LNCAP (cell line): ENCODE measurements around the gene NAPA.

Experiments
- CTCF ChIP-seq: fragments of 450-650 bp; IDR thresholded peaks from 2 replicates; pipeline ENCODE4 v1.5.1; 2017; ENCODE audit warnings: mild to moderate bottlenecking

The NAPA gene

GRCh38 chr19:47538812-47539211 is 23.9 kb upstream of the NAPA start:
- TF ChIP-seq CTCF = no peak

GRCh38 chr19:47537493-47537892 is 22.6 kb upstream of the NAPA start:
- no peak for TF ChIP-seq CTCF

- TF ChIP-seq CTCF = no peak
Measured at GRCh38 chr19:47534628-47535027, 19.8 kb upstream of the NAPA start.

- no peak for TF ChIP-seq CTCF
Measured at GRCh38 chr19:47531640-47532387, 17.0 kb upstream of the NAPA start.

- no peak for TF ChIP-seq CTCF
Measured at GRCh38 chr19:47529018-47529742, 14.3 kb upstream of the NAPA start.

- no peak for TF ChIP-seq CTCF
Measured at GRCh38 chr19:47526798-47527197, 11.9 kb upstream of the NAPA start.

GRCh38 chr19:47523473-47523872 is 8.6 kb upstream of the NAPA start:
- TF ChIP-seq CTCF = no peak
